GM12892 (cell line): Measurements from ENCODE around the gene KPNB1.

Experiments used
- POLR2A ChIP-seq: IDR thresholded peaks from 2 replicates; pipeline ENCODE4 v1.6.1; 2011; ENCODE audit warnings: low read depth, low read length, control low read depth
- POLR2AphosphoS5 ChIP-seq: IDR thresholded peaks from 2 replicates; pipeline ENCODE4 v1.6.1; 2011; ENCODE audit warnings: low read depth, low read length, control low read depth

- TF ChIP-seq POLR2AphosphoS5: no peak
- TF ChIP-seq POLR2A: no peak
Measured at GRCh38 chr17:47682138-47682537, 32.4 kb downstream of the KPNB1 start.
